ENCODE results near the gene TXNDC11.

DNA sequence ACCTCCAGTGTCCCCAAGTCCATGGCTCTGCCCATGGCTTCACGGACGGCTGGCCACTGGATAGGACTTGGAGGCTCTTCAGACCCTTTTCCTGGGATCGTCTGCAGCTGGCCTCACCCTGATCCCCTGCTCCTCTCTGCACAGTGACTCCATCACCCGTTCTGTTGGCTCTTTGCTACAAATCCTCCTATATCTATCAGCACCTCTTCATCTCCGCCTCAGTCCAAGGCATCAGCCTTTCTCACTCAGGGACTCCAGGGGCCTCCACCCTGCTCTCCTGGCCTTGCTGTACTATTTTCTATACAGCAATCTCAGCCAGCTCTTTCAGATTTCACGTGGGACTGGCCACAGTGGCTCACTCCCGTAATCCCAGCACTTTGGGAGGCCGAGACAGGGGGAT lies 85.1 kb downstream of the TXNDC11 start:
- TF ChIP-seq, protein P1, sequence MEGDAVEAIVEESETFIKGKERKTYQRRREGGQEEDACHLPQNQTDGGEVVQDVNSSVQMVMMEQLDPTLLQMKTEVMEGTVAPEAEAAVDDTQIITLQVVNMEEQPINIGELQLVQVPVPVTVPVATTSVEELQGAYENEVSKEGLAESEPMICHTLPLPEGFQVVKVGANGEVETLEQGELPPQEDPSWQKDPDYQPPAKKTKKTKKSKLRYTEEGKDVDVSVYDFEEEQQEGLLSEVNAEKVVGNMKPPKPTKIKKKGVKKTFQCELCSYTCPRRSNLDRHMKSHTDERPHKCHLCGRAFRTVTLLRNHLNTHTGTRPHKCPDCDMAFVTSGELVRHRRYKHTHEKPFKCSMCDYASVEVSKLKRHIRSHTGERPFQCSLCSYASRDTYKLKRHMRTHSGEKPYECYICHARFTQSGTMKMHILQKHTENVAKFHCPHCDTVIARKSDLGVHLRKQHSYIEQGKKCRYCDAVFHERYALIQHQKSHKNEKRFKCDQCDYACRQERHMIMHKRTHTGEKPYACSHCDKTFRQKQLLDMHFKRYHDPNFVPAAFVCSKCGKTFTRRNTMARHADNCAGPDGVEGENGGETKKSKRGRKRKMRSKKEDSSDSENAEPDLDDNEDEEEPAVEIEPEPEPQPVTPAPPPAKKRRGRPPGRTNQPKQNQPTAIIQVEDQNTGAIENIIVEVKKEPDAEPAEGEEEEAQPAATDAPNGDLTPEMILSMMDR (IDR thresholded peaks at IDR 0.05): no peak
- TF ChIP-seq POLR2A (IDR thresholded peaks at IDR 0.05): no peak

All from lower leg skin (tissue), 3 donors.